SU-DHL-6 (cell line): Measurements from ENCODE around the gene SLC24A3.

ENCODE experiments used
- H2AFZ ChIP-seq: fragments of 200-600 bp; sonication (generic); 2 replicates; pipeline ENCODE4 v1.6.1; 2014; ENCODE audit warnings: low read depth, mild to moderate bottlenecking, moderate library complexity, mixed read lengths, antibody characterized with exemption, low read length; ENCODE audit not compliant: severe bottlenecking
- H3F3A ChIP-seq: fragments of 200-600 bp; shearing (Covaris generic); 2 replicates; pipeline ENCODE4 v1.6.0; 2016; ENCODE audit warnings: antibody characterized with exemption, mild to moderate bottlenecking; ENCODE audit not compliant: insufficient read depth
- H3K27ac ChIP-seq: fragments of 200-600 bp; sonication (generic); 2 replicates; pipeline ENCODE4 v1.5.1; 2016; ENCODE audit warnings: low read depth, mild to moderate bottlenecking, low read length, moderate library complexity, mixed read lengths
- H3K27me3 ChIP-seq: fragments of 200-600 bp; sonication (generic), shearing (Covaris generic); 2 replicates; pipeline ENCODE4 v1.6.0; 2014; ENCODE audit warnings: mild to moderate bottlenecking, low read length
- H3K36me3 ChIP-seq: fragments of 200-600 bp; sonication (generic); 2 replicates; pipeline ENCODE4 v1.6.1; 2014; ENCODE audit warnings: mild to moderate bottlenecking, low read length, mixed read lengths
- H3K4me2 ChIP-seq: fragments of 300-600, 200-600 bp; shearing (Covaris generic), sonication (generic); 2 replicates; pipeline ENCODE4 v1.6.0; 2014; ENCODE audit warnings: low read length, low read depth, mild to moderate bottlenecking; ENCODE audit not compliant: poor library complexity, severe bottlenecking
- H3K4me3 ChIP-seq: fragments of 200-600 bp; sonication (generic); 2 replicates; pipeline ENCODE4 v1.5.1; 2014; ENCODE audit warnings: antibody characterized with exemption, low read length, mild to moderate bottlenecking, mixed read lengths; ENCODE audit not compliant: insufficient read depth, poor library complexity, severe bottlenecking
- H3K79me2 ChIP-seq: fragments of 200-600 bp; sonication (generic); 2 replicates; pipeline ENCODE4 v1.6.1; 2014; ENCODE audit warnings: mild to moderate bottlenecking, low read length, moderate library complexity; ENCODE audit not compliant: insufficient read depth
- H3K9ac ChIP-seq: fragments of 200-600 bp; sonication (generic); 2 replicates; pipeline ENCODE4 v1.7.0; 2014; ENCODE audit warnings: mild to moderate bottlenecking, low read length
- H3K9me2 ChIP-seq: fragments of 200-600 bp; sonication (generic); replicated peaks from 2 replicates; pipeline ENCODE4 v1.6.1; 2014; ENCODE audit warnings: low read length; ENCODE audit not compliant: insufficient read depth
- H3K9me3 ChIP-seq: fragments of 200-600 bp; sonication (generic); 2 replicates; pipeline ENCODE4 v1.6.1; 2014; ENCODE audit warnings: low read length, mixed read lengths; ENCODE audit not compliant: insufficient read depth
- H4K20me1 ChIP-seq: fragments of 200-600 bp; sonication (generic); 2 replicates; pipeline ENCODE4 v1.6.1; 2014; ENCODE audit warnings: low read depth, mild to moderate bottlenecking, antibody characterized with exemption, low read length, moderate library complexity, mixed read lengths
- EZH2phosphoT487 ChIP-seq: fragments of 200-600 bp; sonication (generic), shearing (Covaris generic); conservative IDR thresholded peaks from 2 replicates; pipeline ENCODE4 v1.6.1; 2018; ENCODE audit warnings: mild to moderate bottlenecking, antibody characterized with exemption, low read length, moderate library complexity, mixed read lengths
- TF ChIP-seq, protein P1 (sequence below): fragments of 200-600 bp; sonication (generic); IDR thresholded peaks from one replicate; pipeline ENCODE4 v1.5.1; 2017; ENCODE audit warnings: antibody characterized with exemption, mild to moderate bottlenecking, low read length, moderate library complexity; ENCODE audit not compliant: insufficient read depth, poor library complexity, severe bottlenecking

Gene SLC24A3

DNA sequence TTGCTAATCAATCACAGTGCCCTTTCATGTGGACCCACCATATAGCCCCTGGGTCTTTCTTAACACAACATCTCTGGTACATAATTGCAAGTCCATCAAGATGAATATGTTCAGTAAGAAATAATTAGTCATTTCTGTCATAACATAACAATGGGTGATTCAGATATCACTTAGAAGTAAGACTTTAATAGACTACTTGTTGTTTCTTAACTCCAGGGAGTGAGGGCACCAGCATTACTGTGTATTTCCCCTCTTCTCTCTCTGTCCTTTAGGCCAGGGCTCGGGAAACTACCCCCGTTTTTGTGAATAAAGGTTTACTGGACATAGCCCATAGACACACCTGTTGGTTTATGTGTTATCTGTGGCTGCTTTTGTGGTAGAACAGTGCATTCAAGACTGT lies 123.5 kb downstream of the SLC24A3 start:
- Histone ChIP-seq H3K9me2 (no peaks in the 10 kb centered on the region), H3K27ac (no peak overlapping the region), H3K27me3 (no peaks in the 10 kb centered on the region), H3K36me3 (no peaks in the 10 kb centered on the region), H3K4me2 (no peak overlapping the region), H4K20me1 (no peaks in the 10 kb centered on the region), H3K9ac (no peak overlapping the region), H3K4me3 (no peak overlapping the region), H3K79me2 (no peaks in the 10 kb centered on the region), H2AFZ (no peak overlapping the region), H3K9me3 (no peaks in the 10 kb centered on the region), H3F3A (no peaks in the 10 kb centered on the region)
- no peak for TF ChIP-seq EZH2phosphoT487

- Histone ChIP-seq H4K20me1 (no peaks in the 10 kb centered on the region), H2AFZ (no peak overlapping the region), H3K9me2 (no peaks in the 10 kb centered on the region), H3K27me3 (no peaks in the 10 kb centered on the region), H3K27ac (no peak overlapping the region), H3K79me2 (no peaks in the 10 kb centered on the region), H3K9ac (no peak overlapping the region), H3K4me3 (no peak overlapping the region), H3F3A (no peaks in the 10 kb centered on the region), H3K36me3 (no peaks in the 10 kb centered on the region), H3K4me2 (no peak overlapping the region), H3K9me3 (no peaks in the 10 kb centered on the region)
- no peak for TF ChIP-seq EZH2phosphoT487
- TF ChIP-seq, protein P1, sequence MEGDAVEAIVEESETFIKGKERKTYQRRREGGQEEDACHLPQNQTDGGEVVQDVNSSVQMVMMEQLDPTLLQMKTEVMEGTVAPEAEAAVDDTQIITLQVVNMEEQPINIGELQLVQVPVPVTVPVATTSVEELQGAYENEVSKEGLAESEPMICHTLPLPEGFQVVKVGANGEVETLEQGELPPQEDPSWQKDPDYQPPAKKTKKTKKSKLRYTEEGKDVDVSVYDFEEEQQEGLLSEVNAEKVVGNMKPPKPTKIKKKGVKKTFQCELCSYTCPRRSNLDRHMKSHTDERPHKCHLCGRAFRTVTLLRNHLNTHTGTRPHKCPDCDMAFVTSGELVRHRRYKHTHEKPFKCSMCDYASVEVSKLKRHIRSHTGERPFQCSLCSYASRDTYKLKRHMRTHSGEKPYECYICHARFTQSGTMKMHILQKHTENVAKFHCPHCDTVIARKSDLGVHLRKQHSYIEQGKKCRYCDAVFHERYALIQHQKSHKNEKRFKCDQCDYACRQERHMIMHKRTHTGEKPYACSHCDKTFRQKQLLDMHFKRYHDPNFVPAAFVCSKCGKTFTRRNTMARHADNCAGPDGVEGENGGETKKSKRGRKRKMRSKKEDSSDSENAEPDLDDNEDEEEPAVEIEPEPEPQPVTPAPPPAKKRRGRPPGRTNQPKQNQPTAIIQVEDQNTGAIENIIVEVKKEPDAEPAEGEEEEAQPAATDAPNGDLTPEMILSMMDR: no peak
Observed at GRCh38 chr20:19336631-19337030, 124.2 kb downstream of the SLC24A3 start.

DNA sequence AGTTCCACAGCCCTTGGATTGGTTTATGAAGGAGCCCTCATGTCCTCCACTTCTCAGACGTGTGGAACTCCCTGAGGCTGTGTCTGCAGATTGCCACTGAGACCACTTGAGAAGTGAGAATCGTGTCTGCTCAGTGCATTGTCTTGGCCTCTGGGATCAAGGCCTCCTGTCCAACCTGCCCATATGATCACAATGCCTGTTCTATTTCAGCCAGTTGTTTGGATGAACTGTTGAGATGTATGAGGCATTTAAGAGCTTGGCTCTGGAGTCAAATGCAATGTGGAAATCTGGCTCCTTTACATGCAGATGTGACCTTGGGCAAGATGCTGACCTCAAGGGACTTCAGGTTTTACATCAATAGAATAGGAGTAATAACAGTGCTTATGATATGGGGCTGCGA lies 125.9 kb downstream of the SLC24A3 start:
- H3F3A ChIP-seq: no peaks in the 10 kb centered on the region
- no peaks in the 10 kb centered on the region for H3K9me3 ChIP-seq
- no peak overlapping the region for H2AFZ ChIP-seq
- no peak overlapping the region for H3K4me2 ChIP-seq
- no peak overlapping the region for H3K27ac ChIP-seq
- H3K9me2 ChIP-seq: no peaks in the 10 kb centered on the region
- H3K36me3 ChIP-seq: no peaks in the 10 kb centered on the region
- no peaks in the 10 kb centered on the region for H4K20me1 ChIP-seq
- no peak for TF ChIP-seq EZH2phosphoT487
- TF ChIP-seq, protein P1: no peak
- no peaks in the 10 kb centered on the region for H3K79me2 ChIP-seq
- H3K4me3 ChIP-seq: no peak overlapping the region
- no peak overlapping the region for H3K9ac ChIP-seq
- H3K27me3 ChIP-seq: no peaks in the 10 kb centered on the region

GRCh38 chr20:19338960-19339359 lies 126.5 kb downstream of the SLC24A3 start:
- Histone ChIP-seq H3K27ac (no peak overlapping the region), H4K20me1 (no peaks in the 10 kb centered on the region), H3K9me3 (no peaks in the 10 kb centered on the region), H3K36me3 (no peaks in the 10 kb centered on the region), H3K27me3 (no peaks in the 10 kb centered on the region), H3K9me2 (no peaks in the 10 kb centered on the region), H3K4me3 (no peak overlapping the region), H2AFZ (no peak overlapping the region), H3K79me2 (no peaks in the 10 kb centered on the region), H3K9ac (no peak overlapping the region), H3K4me2 (no peak overlapping the region), H3F3A (no peaks in the 10 kb centered on the region)
- TF ChIP-seq, protein P1: no peak
- no peak for TF ChIP-seq EZH2phosphoT487
